ENCODE measurements around the gene AOPEP. TPM values are rescaled to one million over a fixed set of nuclear protein-coding genes. Genes with fewer than 3 reads are reported as not detected.

AOPEP gene
- total RNA-seq, 1 donor from 2014 or later = 180 TPM

DNA sequence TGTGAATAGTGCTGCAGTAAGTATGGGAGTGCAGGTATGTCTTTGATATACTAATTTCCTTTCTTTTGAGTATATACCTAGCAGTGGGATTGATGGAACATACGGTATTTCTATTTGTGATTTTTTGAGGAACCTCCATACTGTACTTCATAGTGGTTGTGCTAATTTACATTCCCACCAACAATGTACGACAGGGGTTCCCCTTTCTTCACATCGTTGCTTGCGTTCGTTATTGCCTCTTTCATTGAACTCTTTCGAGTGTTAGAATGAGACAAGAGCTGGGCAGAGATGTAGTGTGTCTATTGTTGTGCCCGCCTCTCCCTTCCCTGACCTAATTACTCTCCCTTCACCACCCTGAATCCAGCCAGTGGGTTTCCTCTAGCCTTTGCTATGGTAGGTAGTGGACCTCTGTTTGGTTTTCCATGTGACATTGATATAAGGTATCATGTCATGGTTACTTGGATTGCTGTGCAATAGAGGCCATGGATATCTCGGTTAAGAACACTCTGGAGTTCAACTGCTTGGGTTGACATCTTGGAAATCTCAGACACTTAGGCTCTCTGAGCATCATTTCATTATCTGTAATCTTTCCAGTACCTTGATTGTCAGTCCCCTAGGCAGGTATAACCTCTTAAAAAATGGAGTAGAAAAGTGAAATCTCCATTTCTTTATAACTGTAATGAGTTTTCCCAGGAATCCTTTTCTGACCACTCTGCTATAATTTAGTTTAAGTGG, 19.5 kb downstream of the AOPEP start:
- ATAC-seq = no peak
- no peak for DNase-seq (ENCODE audit: missing footprints)
- intact Hi-C loops (cut with DNase I) = no loop called here

DNA sequence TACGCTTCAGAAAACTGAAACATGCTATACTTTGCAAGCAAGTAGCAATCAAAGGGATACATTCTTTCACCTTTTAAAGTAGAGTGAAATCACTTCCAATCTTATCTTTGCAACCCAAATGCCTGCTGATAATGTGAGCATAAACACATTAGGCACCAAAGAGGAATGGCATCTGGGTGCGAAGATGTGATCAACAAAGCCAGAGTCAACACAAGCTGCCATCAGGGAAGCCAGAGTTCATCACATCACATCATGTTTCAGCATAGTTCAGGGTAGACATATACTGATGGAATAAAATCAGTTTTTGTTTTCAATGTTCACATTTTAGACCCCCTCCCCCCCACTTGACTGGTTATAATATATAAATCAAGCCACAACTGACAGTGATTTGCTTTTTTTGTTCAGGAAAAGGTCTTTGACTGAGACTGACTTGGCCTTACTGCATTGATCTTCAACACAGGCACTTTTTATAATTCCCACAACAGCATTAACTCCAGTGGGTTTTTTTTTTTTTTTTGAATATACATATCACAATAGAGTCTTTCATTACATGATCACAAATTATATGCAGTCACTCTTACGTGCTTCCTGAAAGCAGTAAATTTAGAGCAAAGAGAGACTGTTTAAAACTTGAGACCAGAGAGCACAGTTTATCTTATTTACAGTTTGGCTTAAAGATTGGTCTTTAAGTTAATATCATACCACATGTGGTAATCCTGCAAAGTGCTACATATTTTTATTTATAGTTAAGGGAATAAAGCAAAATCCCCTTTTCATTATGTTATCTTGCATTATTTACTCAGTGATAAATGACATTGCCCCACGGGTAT, 20.3 kb downstream of the AOPEP start:
- ATAC-seq = no peak
- intact Hi-C loops (cut with DNase I) = no loop called here

DNA sequence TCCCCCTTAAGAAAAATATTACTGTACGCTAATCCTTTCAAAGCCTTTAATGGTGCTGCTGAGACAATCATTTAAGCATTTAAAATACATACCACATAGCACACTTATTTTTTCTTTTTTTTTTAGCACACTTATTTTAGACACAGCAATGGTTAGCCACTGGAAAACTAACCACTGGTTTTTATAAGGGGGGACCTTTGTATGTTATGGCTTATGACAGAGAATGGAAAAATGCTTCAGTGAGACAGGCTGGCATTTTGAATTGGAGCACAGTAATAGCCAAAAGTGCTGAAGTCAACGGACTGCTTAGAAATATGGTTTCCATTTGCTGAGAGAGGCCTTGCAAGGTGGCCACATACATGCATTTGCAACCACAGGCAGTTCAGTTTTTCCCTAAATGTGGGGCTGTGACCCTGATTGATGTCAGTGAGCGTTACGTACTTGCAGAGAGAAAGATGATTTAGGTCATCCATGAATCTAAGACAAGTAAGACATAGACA, 28.5 kb downstream of the AOPEP start:
- DNase-seq (ENCODE audit: missing footprints) (no peak), ATAC-seq (no peak)
- intact Hi-C loops (cut with DNase I) = no loop called here

More for the DNA sequence above, 20.3 kb downstream of the AOPEP start:
- DNase-seq (ENCODE audit: missing footprints) = no peak

DNA sequence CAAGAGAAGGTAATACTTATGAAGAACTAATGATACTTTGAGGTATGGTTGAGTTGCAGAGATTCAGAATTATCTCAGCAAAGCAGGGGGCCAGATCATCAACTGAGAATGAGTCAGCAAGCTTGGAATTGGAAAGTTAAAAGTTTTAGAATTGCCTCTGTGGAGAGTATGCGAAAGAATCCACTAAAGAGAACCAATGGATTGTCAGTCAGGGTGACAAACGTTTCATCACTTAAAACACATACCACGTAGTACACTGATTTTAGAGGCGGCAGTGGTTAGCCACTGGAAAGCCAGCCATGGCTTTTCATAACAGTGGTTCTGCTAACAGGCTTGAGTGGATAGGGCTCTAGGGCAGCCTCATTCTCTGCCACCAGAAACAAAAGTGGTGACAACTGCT, 30.7 kb downstream of the AOPEP start:
- ATAC-seq = no peak
- intact Hi-C loops (cut with DNase I) = no loop called here
- DNase-seq (ENCODE audit: missing footprints) = no peak

DNA sequence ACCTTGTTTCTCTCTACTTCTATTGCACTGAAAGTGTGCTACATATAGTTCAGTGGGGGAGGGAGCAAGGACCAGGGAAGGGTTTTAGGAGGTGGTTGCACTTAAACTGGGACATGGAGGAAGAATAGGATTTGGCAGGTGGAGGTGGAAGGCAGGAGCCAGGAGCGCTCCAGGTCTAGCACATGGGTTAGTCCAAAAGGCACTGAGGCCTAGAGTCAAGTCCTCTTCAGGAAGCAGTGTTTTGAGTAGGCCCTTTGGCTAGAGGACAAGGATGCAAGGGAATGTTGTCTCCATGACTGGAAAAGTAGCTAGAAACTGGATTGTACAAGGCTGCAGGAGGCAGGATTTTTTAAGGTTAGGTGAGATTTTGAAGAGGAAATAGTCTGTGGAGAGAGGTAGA, 31.5 kb downstream of the AOPEP start:
- ATAC-seq = no peak
- no peak for DNase-seq (ENCODE audit: missing footprints)

DNA sequence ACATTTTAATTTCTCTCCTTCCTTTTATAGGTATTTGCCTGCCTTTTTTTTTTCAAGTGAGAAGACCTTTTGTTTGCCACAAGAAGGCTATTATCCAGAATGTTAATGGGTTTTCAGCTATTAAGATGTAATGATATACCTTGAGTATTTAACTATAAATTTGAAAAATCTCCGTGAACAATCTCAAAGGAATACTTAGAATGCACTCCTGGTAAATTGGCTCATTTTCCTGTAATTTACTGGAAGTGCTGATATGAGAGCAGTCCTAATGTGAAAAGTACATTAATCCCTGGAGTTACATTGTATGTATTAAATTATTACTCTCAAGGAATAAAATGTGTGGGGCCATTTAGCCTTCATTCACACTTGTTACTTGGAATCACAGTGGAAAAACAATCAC, 32.4 kb downstream of the AOPEP start:
- ATAC-seq (no peak), DNase-seq (ENCODE audit: missing footprints) (no peak)
- intact Hi-C loops (cut with DNase I) = no loop called here

More for the DNA sequence above, 31.5 kb downstream of the AOPEP start:
- intact Hi-C loops (cut with DNase I) = no loop called here

DNA sequence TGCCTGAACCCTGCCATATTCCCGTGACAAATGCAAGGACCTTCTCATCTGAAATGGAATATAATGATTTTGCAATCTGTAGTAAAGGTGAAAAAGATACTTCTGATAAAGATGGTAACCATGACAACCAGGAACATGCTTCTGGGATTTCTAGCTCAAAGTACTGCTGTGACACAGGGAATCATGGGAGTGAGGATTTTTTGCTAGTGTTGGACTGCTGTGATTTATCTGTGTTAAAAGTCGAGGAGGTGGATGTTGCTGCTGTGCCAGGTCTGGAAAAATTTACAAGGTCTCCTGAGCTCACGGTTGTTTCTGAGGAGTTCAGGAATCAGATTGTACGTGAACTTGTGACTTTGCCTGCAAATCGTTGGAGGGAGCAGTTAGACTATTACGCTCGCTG, 33.5 kb downstream of the AOPEP start:
- no peak for DNase-seq (ENCODE audit: missing footprints)
- ATAC-seq = no peak
- intact Hi-C loops (cut with DNase I) = no loop called here

DNA sequence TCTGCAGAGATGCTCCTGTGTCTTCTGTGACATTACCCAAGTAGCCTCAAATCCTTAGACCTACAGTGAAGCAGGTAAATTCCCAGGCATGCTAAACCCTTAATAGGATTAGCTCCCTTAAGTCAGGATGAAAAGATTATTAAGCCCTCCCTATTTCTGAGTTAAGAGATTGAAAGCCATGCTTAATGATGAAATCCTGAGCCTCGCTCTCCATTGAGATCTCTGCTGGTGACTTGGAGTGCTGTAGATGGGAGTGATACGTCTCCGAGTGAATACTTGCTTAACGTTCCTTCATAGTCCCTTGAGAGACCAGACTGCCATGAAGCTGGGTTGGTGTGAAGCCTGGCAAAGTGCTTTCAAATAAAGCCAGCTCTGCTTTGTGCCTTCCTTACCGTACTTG, 34.2 kb downstream of the AOPEP start:
- DNase-seq (ENCODE audit: missing footprints) (no peak), ATAC-seq (no peak)
- intact Hi-C loops (cut with DNase I) = no loop called here

DNA sequence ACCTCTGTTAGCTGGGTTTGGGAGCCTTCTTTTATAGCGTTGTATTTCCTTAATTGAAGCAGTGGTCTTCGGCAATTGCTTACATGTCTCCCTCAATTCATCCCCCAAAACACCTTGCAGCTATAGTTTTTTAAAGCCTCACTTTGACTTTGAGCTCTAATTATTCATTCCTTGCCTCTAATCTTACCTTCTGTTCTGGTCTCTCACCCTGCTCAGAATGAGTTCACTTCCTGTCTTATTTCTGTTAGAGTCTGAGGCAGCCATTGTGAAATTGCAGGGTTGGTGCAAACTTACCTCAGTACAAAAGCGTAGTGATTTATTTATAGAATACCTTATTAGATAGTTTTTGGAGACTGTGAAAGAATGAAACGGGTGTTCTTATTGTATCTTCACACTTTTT, 35.0 kb downstream of the AOPEP start:
- intact Hi-C loops (cut with DNase I) = no loop called here
- DNase-seq (ENCODE audit: missing footprints) (no peak), ATAC-seq (no peak)

DNA sequence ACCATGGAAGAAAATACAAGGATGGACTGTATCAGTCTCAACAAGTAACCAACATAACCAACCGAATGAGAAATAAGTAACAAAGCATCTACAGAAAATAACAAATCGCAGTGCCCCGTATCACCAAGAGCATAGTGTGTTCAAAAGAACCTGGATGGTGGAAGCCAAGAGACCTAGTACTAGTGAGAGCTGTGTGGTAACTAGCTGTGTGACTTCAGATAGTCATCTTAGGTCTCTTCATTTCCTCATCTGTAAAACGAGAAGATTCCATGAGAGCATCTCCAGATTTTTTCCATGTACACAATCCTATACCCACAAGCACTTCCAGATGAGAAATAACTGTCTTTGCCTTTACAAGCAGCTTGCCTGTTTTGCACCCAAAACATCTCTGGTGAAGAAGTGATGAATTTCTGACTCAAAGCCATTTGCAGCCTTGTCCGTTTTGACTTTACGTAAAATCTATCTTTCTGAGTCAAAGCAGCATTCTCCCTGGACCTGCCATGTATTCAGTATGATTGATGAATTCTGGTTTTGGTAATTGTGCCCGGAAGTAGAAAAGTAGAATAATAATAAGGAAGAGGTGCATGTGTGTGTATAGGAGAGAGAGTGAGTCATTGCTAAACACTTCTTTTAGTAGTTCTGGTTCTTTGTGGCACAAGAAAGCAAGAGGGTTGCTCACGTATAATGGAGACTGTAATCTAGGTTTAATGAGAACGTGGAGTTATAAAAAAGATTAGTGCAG, 41.0 kb downstream of the AOPEP start:
- intact Hi-C loops (cut with DNase I) = no loop called here
- ATAC-seq (no peak), DNase-seq (ENCODE audit: missing footprints) (no peak)

DNA sequence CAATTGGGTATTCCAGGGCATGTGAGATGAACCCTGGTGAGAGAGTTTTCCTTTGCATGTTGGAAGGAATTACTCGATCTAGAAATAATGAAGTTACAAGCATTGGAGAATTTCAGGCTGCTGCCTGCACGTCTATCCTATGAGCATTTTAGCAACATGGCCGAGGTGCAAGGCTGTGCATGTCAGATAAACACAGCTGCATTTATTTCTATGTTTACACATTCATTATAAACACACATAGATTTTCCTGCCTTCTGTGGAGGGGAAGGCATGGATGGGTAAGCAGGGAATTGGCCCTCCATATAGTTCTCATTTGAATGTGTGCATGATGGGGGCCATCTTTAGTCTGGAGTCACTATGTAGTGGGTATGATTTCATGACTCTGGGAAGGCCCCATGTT, 42.3 kb downstream of the AOPEP start:
- ATAC-seq = no peak
- DNase-seq (ENCODE audit: missing footprints) = no peak
- intact Hi-C loops (cut with DNase I) = no loop called here

DNA sequence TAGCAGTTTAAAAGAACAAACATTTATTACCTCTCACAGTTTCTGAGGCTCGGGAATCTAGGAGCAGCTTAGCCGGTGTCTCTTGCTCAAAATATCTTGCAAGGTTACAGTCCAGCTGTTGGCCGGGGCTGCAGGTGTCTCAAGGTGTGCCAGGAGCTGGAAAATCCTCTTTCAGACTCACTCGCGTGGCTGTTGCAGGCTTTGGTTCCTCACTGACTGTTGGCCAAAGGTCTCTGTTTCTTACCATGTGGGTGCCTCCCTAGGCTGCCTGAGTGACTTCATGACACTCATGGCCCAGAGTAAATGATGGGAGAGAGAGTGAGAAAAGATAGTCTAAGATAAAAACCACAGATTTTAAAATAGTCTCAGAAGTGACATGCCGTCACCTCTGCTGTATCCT, 43.8 kb downstream of the AOPEP start:
- no peak for DNase-seq (ENCODE audit: missing footprints)
- ATAC-seq = no peak
- intact Hi-C loops (cut with DNase I) = no loop called here

DNA sequence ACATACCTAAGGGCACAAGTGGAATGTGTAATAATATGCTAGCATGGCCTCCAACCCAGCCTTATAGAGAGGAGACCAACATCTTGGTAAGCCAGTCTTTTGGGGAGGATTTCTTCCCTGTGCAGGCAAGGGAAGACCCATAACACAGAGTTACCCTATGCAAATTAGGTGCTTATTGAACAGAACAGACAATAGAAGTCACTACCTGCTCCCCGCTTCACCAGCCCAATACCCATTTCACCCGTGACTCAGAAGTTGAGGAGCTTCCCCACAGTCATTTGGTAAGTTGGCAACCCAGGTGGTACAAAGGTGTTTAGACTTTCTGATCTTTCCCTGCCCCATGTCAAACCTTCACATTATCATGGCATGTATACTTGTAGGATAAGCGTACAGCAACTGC, 44.6 kb downstream of the AOPEP start:
- ATAC-seq = no peak

DNA sequence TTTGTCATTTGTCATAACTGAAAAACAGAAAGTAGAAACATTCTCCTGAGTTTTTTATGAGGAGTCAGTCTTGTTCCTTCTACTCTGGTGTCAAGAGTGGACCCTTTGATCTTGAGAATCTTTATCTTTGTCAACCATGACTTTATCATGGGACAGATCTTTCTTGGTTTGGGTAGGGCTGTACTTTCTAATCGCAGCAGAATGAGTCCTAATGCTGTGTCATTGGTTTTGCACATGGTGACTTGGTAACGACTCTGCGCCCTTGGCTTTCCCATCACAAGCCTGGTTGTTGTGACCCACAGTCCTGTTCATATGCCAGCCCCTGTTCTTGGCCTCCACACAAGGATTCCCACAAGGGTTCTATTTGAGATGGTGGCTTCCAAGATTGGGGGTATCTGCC, 45.6 kb downstream of the AOPEP start:
- ATAC-seq (no peak), DNase-seq (ENCODE audit: missing footprints) (no peak)
- intact Hi-C loops (cut with DNase I) = no loop called here

More for the DNA sequence above, 44.6 kb downstream of the AOPEP start:
- intact Hi-C loops (cut with DNase I) = no loop called here
- no peak for DNase-seq (ENCODE audit: missing footprints)

DNA sequence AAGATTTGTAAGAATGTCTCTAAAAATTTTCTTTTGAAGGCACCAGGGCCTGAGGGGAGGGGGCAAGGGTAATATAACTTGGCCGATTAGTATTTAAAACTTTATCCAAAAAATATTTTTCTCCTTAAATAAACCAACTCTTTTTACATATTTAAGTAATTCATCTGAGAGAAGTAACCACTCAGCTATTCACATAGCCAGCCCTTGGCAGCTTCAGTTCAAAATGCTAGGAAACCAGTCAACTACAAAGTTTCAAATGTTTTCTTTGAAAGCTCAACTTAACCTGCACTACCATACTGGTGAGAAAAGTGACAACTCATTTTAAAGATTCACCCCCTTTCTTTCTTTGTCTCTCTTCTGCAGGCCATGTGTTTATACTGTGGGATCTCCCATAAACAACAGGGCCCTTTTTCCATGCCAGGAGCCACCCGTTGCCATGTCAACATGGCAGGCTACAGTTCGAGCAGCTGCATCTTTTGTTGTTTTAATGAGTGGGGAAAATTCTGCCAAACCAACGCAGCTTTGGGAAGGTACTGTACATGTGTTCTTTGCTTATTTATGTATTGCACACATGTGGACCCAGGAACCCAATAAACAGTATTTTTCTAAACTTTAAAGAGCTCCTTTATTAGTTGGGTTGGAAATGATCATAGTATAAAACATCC, 46.3 kb downstream of the AOPEP start:
- intact Hi-C loops (cut with DNase I) = no loop called here
- no peak for ATAC-seq
- no peak for DNase-seq (ENCODE audit: missing footprints)

DNA sequence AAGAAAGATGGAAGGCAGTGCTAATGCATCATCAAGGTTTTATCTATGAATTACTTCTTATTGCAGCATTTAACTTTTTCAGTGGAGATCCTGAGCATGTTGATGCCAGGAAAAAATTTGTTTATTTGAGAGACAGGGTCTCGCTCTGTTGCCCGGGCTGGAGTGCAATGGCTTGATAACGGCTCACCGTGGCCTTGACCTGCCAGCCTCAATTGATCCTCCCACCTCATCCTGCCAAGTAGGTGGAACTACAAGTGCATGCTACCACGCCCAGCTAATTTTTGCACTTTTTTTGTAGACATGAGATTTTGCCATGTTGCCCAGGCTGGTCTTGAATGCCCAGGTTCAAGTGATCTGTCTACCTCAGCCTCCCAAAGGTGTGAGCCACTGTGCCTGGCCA, 47.2 kb downstream of the AOPEP start:
- DNase-seq (ENCODE audit: missing footprints) (no peak), ATAC-seq (no peak)
- intact Hi-C loops (cut with DNase I) = no loop called here

DNA sequence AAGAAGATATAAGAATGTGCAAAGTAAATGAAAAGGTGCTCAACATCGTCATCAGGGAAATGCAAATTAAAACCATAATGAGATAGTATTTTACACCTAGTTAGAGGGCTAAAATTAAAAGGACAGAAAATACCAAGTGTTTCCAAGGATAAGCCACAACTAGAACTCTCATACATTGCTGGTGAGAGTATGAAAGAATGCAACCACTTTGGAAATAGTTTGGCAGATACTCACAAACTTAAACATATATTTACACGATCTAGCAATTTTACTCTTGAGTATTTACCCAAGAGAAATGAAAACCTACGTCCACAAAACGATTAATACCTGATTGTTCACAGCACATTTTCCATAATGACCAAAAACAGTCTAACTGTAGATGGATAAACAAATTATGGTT, 51.5 kb downstream of the AOPEP start:
- intact Hi-C loops (cut with DNase I) = no loop called here
- no peak for ATAC-seq
- DNase-seq (ENCODE audit: missing footprints) = no peak

DNA sequence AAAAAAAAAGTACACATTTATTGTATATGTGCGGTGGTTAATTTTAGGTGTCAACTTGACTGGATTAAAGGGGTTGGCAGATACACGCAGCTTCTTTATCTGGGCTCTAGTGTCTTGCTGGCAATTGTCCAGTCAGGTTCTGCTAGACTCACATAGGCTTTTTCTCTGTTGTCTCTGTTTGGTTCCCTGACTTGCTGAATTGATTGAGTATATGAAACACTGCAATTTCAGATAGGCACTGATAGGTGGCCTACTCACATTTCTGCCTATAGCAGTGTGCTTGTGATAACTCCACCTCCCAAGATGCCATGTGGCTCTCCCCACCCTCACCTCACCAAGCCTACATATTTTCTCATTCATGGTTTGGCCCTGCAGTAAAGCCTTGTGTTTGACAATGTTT, 52.5 kb downstream of the AOPEP start:
- ATAC-seq (no peak), DNase-seq (ENCODE audit: missing footprints) (no peak)
- intact Hi-C loops (cut with DNase I) = no loop called here

DNA sequence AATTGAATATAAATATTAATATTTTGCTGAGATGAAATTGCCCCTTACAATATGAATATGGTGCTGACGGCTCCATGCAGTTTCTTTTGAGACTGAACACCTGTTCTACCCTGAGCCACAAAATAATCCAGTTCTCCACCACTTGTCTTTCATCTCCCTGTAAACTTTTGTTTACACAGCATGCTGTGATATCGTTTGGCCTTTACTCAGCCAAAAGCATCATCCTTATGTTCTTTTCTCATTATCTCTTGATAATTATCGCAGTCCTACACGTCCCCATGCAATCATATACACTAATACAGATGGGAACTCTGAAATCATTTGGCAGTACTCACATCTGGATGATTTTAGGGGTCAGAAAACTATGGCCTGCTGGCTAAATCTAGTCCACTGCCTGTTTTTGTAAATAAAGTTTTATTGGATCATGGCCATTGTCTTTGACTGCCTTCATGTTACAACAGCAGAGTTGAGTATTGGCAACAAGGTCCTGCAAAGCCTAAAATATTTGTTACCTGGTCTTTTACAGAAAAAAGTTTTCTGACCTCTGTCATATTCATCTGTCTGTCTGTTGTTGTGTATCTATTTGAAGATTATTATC, 53.3 kb downstream of the AOPEP start:
- DNase-seq (ENCODE audit: missing footprints) (no peak), ATAC-seq (no peak)
- intact Hi-C loops (cut with DNase I) = loop anchor here (5.0 kb wide), 2 partner anchors 88 to 97 kb away; no protein-coding TSS in a partner anchor

All from Right ventricle myocardium inferior (tissue), 1 donor.